Measurements from ENCODE around the gene ACSF3. TPM values are rescaled to one million over a fixed set of nuclear protein-coding genes. Genes with fewer than 3 reads are reported as not detected.

The ACSF3 gene
- total and polyA plus RNA-seq, 3 donors from 2014 or later = 30.3 to 70.1 (median 61.0) TPM

DNA sequence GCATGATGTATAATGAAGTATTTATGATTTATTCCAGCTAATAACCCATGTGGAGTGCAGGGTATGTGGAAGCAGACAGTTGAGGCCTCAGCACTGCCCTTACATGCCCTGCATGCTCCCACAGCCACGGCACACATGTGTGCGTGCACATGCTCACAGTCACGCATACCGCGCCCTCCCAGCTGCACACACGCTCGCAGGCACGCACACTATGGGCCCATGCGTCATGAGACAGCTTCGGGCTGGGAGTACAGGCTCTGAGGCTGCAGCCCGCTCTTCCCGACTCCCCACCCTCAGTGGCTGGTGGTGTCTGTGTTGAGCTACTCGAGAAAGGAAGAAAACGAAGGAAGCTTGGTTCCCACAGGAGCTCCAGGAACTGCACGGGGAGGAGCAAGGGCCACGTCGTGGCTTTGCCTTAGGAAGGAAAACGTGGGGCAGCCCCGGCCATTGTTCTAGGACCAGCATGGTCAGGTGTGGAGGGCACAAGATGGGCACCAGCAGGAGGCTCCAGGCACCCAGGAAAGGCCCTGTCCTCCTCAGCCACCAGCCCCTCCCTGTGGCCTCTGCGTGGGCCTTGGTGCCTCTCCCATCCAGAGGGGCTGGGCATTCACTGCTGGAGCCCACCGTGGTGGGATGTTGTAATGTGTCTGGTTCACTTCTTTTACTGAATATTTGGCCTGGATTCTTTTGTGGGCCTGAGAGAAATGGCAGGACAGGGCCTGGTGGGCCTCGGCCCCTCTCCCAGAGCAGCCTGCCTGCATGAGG lies 50.4 kb downstream of the ACSF3 start:
- DNase-seq = no peak
- Histone ChIP-seq H3K27me3 (no peaks in the 10 kb centered on the region), H3K27ac (no peak overlapping the region), H3K4me1 (no peaks in the 10 kb centered on the region), H3K36me3 (ENCODE audit: low read depth, missing control alignments) (no peaks in the 10 kb centered on the region), H3K4me3 (no peak overlapping the region), H3K9me3 (no peaks in the 10 kb centered on the region)
- WGBS, 2 donors = 90 to 93% methylated on average over 9 to 22 of the region's 22 CpGs
- intact Hi-C loops (cut with DNase I; ENCODE audit: low total_unique reads) = no loop called here
- TF ChIP-seq POLR2A (IDR thresholded peaks at IDR 0.05) = no peak
- TF ChIP-seq, protein P1, sequence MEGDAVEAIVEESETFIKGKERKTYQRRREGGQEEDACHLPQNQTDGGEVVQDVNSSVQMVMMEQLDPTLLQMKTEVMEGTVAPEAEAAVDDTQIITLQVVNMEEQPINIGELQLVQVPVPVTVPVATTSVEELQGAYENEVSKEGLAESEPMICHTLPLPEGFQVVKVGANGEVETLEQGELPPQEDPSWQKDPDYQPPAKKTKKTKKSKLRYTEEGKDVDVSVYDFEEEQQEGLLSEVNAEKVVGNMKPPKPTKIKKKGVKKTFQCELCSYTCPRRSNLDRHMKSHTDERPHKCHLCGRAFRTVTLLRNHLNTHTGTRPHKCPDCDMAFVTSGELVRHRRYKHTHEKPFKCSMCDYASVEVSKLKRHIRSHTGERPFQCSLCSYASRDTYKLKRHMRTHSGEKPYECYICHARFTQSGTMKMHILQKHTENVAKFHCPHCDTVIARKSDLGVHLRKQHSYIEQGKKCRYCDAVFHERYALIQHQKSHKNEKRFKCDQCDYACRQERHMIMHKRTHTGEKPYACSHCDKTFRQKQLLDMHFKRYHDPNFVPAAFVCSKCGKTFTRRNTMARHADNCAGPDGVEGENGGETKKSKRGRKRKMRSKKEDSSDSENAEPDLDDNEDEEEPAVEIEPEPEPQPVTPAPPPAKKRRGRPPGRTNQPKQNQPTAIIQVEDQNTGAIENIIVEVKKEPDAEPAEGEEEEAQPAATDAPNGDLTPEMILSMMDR (IDR thresholded peaks at IDR 0.05) = no peak

DNA sequence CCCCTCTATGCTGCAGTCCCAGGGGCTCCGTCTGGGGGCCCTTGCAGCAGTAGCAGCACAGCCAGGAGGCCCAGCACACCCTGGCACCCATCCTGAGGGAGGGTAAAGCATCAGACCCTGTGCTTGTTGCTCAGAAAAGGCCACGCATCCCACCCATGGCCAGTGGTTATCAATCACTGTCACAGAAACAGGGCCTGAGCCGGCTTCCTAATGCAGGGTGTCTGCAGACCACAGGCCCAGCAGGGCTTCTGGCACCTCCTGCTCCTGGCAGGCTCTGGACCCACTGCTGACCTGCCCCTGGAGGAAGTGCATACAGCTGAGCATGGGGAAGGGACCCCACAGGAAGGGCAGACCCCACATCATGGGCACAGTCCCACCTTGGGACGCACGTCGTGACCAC lies 51.0 kb downstream of the ACSF3 start:
- no peak for TF ChIP-seq POLR2A (IDR thresholded peaks at IDR 0.05)
- TF ChIP-seq, protein P1 (IDR thresholded peaks at IDR 0.05) = no peak
- Histone ChIP-seq H3K4me1 (no peaks in the 10 kb centered on the region), H3K27ac (no peak overlapping the region), H3K36me3 (ENCODE audit: low read depth, missing control alignments) (no peaks in the 10 kb centered on the region), H3K9me3 (no peaks in the 10 kb centered on the region), H3K27me3 (no peaks in the 10 kb centered on the region), H3K4me3 (no peak overlapping the region)
- 77 to 100% methylated on average over 1 to 6 of the region's 6 CpGs for WGBS, 2 donors
- no peak for DNase-seq
- intact Hi-C loops (cut with DNase I; ENCODE audit: low total_unique reads) = no loop called here

DNA sequence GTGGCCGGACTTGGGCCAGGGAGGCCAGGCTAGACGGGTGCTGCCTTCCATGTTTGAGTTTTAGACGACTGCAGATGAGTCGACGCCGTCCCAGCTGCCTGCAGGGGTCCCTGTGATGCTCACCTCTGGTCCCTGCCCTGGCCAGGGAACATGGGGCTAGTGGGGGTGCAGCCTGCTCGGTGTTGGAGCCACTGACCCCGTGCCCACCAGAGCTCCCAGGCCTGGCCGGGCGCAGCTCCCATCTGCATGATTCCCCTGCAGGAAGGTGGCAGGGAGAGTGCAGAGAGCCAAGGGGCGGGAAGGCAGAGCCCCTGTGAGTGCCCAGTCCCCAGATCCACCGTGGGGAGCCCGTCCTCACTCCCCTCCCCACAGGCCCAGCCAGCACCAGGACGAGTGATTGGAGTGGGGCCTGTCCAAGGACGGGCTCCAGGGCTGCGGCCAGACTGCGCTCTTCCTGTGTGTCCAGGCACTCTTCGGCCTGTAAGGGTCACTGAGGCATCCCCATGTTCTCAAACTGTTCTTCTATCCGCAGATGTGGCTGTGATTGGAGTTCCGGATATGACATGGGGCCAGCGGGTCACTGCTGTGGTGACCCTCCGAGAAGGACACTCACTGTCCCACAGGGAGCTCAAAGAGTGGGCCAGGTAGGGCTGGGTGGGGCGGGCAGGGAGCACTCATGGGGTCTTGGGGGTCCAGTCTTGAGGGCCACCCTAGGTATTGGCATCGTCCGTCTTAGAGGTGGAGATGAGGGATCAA lies 51.9 kb downstream of the ACSF3 start:
- no peak for TF ChIP-seq POLR2A (IDR thresholded peaks at IDR 0.05)
- TF ChIP-seq, protein P1 (IDR thresholded peaks at IDR 0.05) = no peak
- Histone ChIP-seq H3K27me3 (no peaks in the 10 kb centered on the region), H3K9me3 (no peaks in the 10 kb centered on the region), H3K4me3 (no peak overlapping the region), H3K36me3 (ENCODE audit: low read depth, missing control alignments) (no peaks in the 10 kb centered on the region), H3K4me1 (no peaks in the 10 kb centered on the region), H3K27ac (no peak overlapping the region)
- WGBS, 2 donors = 96 to 97% methylated on average over 8 to 23 of the region's 25 CpGs
- no peak for DNase-seq
- intact Hi-C loops (cut with DNase I; ENCODE audit: low total_unique reads) = no loop called here

DNA sequence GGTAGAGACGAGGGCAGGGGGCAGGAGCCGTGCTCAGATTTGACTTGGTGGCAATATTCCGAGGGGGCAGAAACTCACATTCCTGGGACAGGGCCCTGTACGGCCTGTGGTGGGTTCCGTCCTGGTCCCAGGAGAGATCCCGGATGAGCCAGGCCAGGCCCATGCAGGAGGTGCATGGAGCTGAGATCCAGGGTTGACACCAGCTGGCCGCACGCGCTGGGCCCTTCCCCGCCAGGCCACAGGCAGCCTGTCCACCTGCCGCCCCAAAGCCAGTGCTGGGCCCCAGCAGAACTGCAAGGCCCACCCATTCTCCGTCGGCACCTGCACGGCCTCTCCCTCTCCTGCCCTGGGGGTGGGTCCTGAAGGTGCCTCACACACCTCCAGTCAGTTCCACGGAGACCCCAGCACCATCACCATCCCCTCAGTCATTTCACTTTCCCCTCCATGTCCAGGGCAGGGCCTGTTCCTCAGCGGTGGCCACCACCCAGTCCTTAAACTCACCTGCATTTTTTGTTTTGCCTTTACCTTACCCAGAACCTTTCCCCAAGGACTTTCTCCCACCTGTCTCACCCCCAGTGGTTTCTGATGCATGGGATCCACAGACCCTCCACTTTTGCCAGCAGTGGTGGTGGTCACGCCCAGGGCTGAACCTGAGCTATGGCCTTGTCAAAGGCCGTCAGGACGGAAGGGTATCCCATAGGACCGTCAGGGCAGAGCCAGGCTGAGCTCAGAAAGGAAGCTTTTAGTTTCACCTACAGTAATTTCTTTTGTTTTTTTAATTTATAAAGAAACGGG lies 52.8 kb downstream of the ACSF3 start:
- TF ChIP-seq POLR2A (IDR thresholded peaks at IDR 0.05) = no peak
- Histone ChIP-seq H3K9me3 (no peaks in the 10 kb centered on the region), H3K4me1 (no peaks in the 10 kb centered on the region), H3K27ac (no peak overlapping the region), H3K36me3 (ENCODE audit: low read depth, missing control alignments) (no peaks in the 10 kb centered on the region), H3K27me3 (no peaks in the 10 kb centered on the region), H3K4me3 (no peak overlapping the region)
- no peak for DNase-seq
- intact Hi-C loops (cut with DNase I; ENCODE audit: low total_unique reads) = no loop called here
- WGBS, 2 donors = 96 to 99% methylated on average over 15 to 21 of the region's 21 CpGs

Measured in testis (tissue), 3 donors.